GM21619 (cell line): ENCODE measurements around the gene HADHB.
"Not testable (repeated sequence)": the region's sequence is repeated elsewhere in the genome, so short reads cannot be mapped to it uniquely, and the experiment has no call there.

Experiments used
- ATAC-seq: cut with Tn5 transposase; IDR thresholded peaks from one replicate; pipeline ENCODE4 v1.9.1; 2021; ENCODE audit not compliant: unreplicated experiment

Gene HADHB

DNA sequence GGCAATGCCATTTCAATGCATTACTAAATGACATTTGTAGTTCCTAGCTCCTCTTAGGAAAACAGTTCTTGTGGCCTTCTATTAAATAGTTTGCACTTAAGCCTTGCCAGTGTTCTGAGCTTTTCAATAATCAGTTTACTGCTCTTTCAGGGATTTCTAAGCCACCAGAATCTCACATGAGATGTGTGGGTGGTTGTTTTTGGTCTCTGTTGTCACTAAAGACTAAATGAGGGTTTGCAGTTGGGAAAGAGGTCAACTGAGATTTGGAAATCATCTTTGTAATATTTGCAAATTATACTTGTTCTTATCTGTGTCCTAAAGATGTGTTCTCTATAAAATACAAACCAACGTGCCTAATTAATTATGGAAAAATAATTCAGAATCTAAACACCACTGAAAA is 45.3 kb downstream of the HADHB start:
- ATAC-seq = no peak

- no peak for ATAC-seq
Observed at GRCh38 chr2:26292646-26293045, 47.9 kb downstream of the HADHB start.

- no peak for ATAC-seq
Observed at GRCh38 chr2:26295511-26295910, 50.8 kb downstream of the HADHB start.

DNA sequence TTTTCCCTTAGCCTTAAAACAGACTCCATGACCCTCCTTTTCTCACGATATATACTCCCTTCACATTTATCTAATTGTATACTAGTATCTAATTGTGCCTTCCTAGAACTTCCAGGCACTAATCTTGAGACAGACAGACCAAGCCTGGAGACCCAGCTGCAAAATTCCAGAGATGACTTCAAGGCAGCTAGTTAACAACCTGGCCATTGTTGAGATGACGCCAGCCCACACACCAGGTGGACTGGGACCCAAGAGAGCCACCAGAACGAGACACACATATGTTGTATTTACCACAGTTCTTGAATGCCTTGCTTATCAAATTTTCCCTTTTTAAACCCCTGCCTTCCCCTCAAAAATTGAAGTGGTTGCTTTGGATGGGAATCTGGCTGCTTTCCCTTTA is 52.3 kb downstream of the HADHB start:
- ATAC-seq = no peak

DNA sequence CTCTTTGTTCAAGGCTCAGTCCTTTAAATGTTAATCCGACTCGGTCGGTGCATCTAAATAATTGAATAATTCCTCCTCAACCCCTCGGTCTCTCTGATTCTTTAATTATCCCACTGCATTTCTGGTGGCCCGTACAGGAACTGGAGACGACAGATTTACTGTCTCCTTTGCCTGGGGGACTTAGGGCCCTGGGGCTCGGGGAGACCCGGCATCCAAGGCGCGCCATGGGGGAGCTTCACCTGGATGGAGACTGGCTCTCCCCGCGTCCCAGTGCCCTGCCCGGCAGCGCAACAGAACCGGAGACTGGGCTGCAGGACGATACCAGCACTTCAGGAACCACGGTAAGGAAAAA is 53.5 kb downstream of the HADHB start:
- ATAC-seq = no peak

- ATAC-seq = no peak
Observed at GRCh38 chr2:26298638-26299393, 54.1 kb downstream of the HADHB start.

DNA sequence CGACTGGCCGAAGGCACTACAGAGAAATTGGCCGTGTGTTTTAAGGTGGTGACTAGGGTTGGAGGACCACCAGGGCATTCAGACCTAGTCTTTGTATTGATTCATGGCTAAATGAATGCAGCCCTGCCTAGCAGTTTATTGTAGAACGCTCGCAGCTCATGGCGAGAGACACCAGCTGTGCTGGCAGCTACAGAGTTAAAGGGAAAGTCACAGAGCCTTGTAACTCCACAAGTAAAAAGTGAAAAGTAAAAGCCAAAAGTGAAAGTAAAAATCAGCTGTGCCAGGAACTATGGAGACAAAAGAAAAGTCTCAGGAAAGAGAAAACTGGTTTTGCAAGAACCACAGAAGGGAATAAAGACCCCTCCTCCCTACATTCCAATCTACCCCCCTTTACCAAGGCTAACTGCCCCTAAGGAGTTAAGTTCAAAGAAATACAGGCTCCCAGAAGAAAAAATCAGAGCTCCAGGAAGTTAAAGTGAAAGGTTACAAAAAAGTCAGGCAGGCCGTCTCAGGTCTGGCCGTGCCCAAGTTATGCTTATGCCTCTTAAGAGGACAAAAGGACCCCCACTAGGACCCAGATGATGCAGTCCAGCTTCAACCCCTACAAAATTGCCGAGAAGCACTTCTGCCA is 54.8 kb downstream of the HADHB start:
- no peak for ATAC-seq

DNA sequence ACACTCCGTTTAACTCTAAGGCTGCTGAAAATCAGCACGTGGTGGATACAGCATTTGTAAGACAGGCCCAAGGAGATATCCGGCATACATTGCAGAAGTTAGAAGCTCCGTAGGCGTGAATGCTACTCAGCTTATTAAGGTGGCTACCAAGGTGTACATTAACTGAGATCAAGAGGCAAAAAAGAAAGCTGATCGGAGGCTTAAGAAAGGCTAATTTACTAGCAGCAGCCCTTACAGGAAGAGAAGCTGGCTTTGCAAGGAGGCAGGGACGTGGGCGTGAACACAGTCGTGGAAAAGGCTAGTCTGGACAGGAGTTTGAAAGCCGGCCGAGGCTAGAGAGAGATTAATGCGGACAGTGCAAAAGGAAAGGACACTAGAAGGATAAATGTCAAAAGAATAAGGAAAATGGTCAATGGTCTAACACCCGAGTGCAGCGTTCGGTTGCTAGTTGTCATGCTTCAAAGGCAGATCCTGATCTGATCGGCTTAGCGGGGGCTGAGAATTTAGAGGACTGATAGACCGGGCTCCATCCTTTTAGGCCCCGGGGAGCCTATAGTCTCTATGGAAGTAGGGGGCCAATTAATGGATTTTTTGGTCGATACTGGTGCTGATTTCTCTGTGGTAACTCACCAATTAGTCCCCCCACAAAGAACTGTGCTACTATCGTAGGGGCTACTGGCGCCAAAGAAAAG is 55.6 kb downstream of the HADHB start:
- no peak for ATAC-seq

GRCh38 chr2:26302846-26303245 is 58.1 kb downstream of the HADHB start:
- no peak for ATAC-seq

DNA sequence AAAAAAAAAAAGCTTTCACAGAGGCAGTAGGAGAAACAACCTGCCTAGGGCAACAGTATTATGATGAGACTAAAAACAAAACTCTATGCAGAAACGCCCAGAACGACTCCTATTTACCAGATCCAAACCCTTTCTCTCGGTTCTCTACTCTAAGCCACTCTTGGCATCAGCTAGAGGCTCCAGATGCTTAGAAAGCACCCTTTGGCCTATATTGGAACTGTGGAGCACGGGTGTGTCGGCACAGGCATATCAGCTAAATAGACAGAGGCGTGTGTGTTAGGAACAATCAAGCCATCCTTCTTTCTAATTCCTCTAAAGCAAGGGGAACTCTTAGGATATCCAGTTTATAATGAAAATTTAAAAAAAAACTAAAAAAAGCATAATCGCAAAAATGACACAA is 60.4 kb downstream of the HADHB start:
- not testable (repeated sequence) for ATAC-seq

- no peak for ATAC-seq
Observed at GRCh38 chr2:26305540-26305939, 60.8 kb downstream of the HADHB start.

DNA sequence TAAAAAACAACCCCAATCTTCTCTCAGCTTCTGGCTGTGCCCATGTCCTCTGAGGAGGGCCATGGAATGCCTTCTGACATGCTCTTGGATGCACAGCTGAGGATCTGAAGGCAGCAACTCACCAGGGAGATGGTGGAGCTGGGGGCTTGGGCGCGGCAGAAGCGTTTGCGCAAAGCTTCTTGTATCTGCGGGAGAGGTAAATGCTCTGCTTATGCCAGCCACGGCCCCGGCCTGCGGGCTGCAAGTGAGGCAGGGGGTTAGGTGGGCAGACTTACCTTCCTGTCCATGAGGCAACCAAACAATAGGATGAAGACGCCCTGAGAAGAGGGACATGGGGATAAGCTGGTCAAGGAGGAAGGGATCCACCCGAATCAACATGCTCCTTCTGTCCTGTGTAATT is 65.2 kb downstream of the HADHB start:
- ATAC-seq = no peak

- no peak for ATAC-seq
Observed at GRCh38 chr2:26312471-26312870, 67.7 kb downstream of the HADHB start.

DNA sequence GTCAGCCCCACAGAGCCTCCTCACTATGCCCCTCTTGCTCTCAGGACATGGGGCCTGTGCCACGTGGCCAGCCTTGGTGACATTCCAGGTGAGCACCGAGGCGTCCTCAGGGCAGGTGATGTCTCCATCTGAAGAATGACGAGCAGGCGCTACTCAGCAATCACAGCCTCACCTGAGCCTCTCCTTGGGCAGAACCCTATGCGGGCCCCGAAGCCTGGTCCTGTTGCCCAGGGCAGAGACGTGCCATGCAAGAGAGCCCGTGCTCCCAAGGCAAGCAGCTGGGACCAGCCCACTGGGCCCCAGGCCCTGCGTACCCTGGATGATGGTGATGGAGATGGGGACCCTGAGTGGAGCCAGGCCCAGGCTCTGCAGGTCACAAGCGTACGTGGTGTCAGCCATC is 68.7 kb downstream of the HADHB start:
- ATAC-seq = no peak

- no peak for ATAC-seq
Observed at GRCh38 chr2:26314243-26314642, 69.5 kb downstream of the HADHB start.

GRCh38 chr2:26316041-26316440 is 71.3 kb downstream of the HADHB start:
- ATAC-seq = no peak

DNA sequence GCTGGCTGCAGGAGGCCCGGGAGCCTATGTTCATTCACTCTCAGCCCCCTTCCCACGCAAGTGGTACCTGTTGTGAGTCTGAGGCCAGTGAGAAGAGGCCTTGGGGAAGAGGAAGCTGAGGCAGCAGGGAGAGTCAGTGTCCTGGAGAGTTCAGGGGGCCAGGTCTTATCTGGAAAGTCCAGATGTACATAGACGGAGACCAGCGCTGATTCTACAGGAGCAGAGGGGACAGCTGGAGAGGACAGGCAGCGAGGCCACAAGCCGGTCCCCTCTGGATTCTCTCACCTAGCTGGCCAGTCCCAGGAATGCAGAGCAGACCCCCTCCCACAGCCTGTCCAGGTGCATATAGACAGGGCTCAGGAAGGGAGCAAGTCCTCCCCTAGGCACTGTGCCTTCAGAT is 72.1 kb downstream of the HADHB start:
- no peak for ATAC-seq

- ATAC-seq = no peak
Observed at GRCh38 chr2:26317377-26318105, 72.8 kb downstream of the HADHB start.

- ATAC-seq = no peak
Observed at GRCh38 chr2:26318950-26319349, 74.2 kb downstream of the HADHB start.

DNA sequence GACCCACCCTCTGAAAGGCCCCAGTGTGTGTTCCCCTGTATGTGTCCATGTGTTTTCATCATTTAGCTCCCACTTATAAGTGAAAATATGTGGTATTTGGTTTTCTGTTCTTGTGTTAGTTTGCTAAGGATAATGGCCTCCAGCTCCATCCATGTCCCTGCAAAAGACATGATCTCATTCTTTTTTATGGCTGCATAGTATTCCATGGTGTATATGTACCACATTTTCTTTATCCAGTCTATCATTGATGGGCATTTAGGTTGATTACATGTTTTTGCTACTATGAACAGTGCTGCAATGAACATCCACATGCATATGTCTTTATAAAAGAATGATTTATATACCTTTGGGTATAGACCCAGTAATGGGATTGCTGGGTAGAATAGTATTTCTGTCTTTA is 79.7 kb downstream of the HADHB start:
- ATAC-seq = not testable (repeated sequence)

DNA sequence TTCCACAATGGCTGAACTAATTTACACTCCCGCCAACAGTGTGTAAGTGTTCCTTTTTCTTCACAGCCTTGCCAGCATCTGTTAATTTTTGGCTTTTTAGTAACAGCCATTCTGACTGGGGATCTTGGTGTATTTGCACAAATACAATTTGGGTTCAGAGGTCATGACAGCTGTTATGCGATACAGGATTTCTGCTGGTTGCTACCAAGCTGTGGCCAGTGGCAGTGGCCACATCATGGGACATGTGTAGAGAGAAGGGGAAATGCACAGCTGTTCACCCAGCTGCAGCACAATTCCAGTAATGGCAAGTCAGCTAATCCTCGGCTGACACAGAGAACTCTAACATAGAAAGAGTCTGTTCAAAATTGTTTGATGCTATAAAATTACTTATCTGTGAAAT is 80.2 kb downstream of the HADHB start:
- no peak for ATAC-seq

GRCh38 chr2:26325851-26326250 is 81.1 kb downstream of the HADHB start:
- no peak for ATAC-seq
